ENCODE measurements around the gene APOBEC3G. TPM values are rescaled to one million over a fixed set of nuclear protein-coding genes. Genes with fewer than 3 reads are reported as not detected.

The APOBEC3G gene
- total RNA-seq, result 4.1 and 6.7 TPM in 2 replicates

GRCh38 chr22:39077026-39077840 is at the start of gene APOBEC3G:
TSS of gene APOBEC3G (plus strand) at chr22:39077275. CDS start at chr22:39077362, 87 bp downstream.

DNA sequence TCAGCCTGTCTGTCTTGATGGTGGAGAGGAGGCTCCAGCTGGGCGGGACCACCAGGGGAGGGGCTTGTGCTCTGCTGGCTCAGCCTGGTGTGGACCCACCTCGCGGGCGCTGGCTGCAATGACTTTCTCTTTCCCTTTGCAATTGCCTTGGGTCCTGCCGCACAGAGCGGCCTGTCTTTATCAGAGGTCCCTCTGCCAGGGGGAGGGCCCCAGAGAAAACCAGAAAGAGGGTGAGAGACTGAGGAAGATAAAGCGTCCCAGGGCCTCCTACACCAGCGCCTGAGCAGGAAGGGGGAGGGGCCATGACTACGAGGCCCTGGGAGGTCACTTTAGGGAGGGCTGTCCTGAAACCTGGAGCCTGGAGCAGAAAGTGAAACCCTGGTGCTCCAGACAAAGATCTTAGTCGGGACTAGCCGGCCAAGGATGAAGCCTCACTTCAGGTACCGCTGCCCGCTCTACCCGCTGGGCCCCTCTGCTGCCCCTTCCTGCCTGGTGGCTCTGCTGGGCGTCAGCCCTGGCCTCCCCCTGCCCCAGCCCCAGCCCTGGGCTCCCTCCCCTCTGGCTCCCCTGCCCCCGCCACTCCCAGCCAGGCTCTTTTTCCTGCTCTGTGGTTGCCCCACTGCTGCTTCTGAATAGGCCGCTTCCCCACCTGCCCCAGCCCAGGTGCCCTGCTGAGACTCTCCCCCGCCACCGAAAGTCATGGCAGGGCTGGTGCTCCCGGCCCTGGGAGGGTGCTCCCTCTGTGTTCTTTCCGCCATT is 36.4 kb upstream of the APOBEC3G start, which contains the start of gene APOBEC3F:
Gene APOBEC3F (plus strand): TSS at position 327 of the 759 bp plus-strand sequence. CDS start 97 bp downstream, at position 424.

DNA sequence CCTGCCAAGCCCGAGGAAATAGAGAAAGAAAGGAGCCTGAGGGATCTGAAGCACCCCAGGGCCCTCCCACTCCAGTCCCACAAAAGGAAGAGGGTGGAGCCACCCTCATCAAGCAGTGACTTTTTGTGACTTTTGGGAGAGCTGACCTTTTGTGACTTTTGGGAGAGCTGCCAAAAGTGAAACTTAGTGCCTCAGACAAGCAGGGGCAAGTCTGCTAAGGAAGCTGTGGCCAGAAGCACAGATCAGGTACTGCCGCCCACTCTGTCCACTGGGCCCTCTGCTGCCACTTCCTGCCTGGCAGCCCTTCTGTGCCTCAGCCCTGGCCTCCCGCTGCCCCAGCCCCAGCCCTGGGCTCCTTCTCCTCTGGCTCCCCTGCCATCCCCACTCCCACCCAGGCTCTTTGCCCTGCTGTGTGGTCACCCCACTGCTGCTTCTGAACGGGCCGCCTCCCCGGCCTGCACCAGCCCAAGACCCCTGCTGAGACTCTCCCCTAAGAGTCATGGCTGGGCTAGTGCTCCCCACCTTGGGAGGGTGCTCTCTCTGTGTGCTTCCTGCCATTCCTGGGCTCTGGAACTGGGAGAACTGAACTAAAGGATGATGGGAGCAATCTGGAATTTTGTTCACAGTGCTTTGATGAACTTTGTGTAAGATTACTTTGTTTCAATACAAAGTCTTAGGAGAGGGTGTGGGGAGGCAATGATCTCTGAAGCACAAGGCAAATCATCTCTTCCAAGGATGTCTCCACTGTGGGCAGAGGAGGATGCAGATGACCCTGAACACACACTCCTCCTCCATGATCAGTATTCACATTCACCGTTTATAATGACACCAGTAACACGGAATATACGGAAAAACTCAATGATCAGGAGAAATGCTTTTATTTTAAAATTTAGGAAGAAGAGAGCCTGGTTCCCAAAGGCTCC is 20.3 kb downstream of the APOBEC3G start, which contains the start of gene APOBEC3H:
Gene APOBEC3H (plus strand): TSS at position 147 of the 923 bp plus-strand sequence. CDS start 3,035 bp downstream, outside the sequence.

Small RNA genes lying within 50 kb of the gene (small RNA-seq; reads per million reads assigned to genes)
- not detected for gene AL022318.2
- not detected for gene COX5BP7

Other genes starting within 250 kb of the APOBEC3G start
- gene NPTXR, start 233.2 kb upstream of the APOBEC3G start, total RNA-seq, result 0.43 and 0.79 TPM in 2 replicates
- 27.7 and 41.2 TPM in 2 replicates for gene CBX6, start 205.1 kb upstream of the APOBEC3G start, total RNA-seq
- not detected in 2 replicates for gene APOBEC3A, start 119.7 kb upstream of the APOBEC3G start, total RNA-seq
- gene APOBEC3B, start 94.9 kb upstream of the APOBEC3G start, total RNA-seq, result 1.2 and 1.6 TPM in 2 replicates
- gene APOBEC3C, start 63.0 kb upstream of the APOBEC3G start, total RNA-seq, result 16.9 TPM in 2 replicates
- gene APOBEC3D, start 56.1 kb upstream of the APOBEC3G start, total RNA-seq, result 1.2 and 5.5 TPM in 2 replicates
- gene APOBEC3F, start 36.4 kb upstream of the APOBEC3G start, total RNA-seq, result 2.9 and 4.7 TPM in 2 replicates
- 1.2 TPM in 1 of 2 replicates, not detected in the other for gene APOBEC3H, start 20.0 kb downstream of the APOBEC3G start, total RNA-seq
- 1.6 and 1.8 TPM in 2 replicates for gene CBX7, start 75.4 kb downstream of the APOBEC3G start, total RNA-seq
- 26.5 and 33.0 TPM in 2 replicates for gene PDGFB, start 167.7 kb downstream of the APOBEC3G start, total RNA-seq
- 1,589 and 2,446 TPM in 2 replicates for gene RPL3, start 242.3 kb downstream of the APOBEC3G start, total RNA-seq